ENCODE data around the gene FZD10. TPM values are rescaled to one million over a fixed set of nuclear protein-coding genes. Genes with fewer than 3 reads are reported as not detected.

Gene FZD10, protein sequence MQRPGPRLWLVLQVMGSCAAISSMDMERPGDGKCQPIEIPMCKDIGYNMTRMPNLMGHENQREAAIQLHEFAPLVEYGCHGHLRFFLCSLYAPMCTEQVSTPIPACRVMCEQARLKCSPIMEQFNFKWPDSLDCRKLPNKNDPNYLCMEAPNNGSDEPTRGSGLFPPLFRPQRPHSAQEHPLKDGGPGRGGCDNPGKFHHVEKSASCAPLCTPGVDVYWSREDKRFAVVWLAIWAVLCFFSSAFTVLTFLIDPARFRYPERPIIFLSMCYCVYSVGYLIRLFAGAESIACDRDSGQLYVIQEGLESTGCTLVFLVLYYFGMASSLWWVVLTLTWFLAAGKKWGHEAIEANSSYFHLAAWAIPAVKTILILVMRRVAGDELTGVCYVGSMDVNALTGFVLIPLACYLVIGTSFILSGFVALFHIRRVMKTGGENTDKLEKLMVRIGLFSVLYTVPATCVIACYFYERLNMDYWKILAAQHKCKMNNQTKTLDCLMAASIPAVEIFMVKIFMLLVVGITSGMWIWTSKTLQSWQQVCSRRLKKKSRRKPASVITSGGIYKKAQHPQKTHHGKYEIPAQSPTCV
- not detected in 5 replicates for total RNA-seq (2022; extraction: Qiagen RNA extraction; ENCODE audit: low read depth)

GRCh38 chr12:130162267-130162666 is at the start of gene FZD10:
Gene FZD10, plus strand, starts transcription at chr12:130162464. Its CDS starts 479 bp downstream, at chr12:130162943.

Other genes starting within 250 kb of the FZD10 start
- not detected in 5 replicates for gene PIWIL1, start 175.4 kb downstream of the FZD10 start, total RNA-seq (2022; extraction: Qiagen RNA extraction; ENCODE audit: low read depth)

Measured in A549 treated with ZK216348 at 1 μM for 4 hours (cell line).